Neural cell (in vitro differentiated cells): ENCODE measurements around the gene FTL. TPM values are rescaled to one million over a fixed set of nuclear protein-coding genes. Genes with fewer than 3 reads are reported as not detected.
A peak's percentile ranks its signal among the peaks of the same experiment; 100 is the strongest.

Experiments used
- H2AFZ ChIP-seq: fragments of 200-600, 300-800 bp; sonication (generic), shearing (Covaris generic); 2 replicates; pipeline ENCODE4 v1.6.0; 2014; ENCODE audit warnings: low read depth, mild to moderate bottlenecking, antibody characterized with exemption, low read length, moderate library complexity
- H3F3A ChIP-seq: fragments of 200-600 bp; shearing (Covaris generic); 2 replicates; pipeline ENCODE4 v1.6.1; 2016; ENCODE audit warnings: mild to moderate bottlenecking, moderate library complexity, mixed read lengths, antibody characterized with exemption, low read length; ENCODE audit not compliant: insufficient read depth, poor library complexity, severe bottlenecking
- H3K27ac ChIP-seq: fragments of 200-600, 300-800 bp; sonication (generic), shearing (Covaris generic); 2 replicates; pipeline ENCODE4 v1.5.1; 2014; ENCODE audit warnings: mild to moderate bottlenecking, low read length, moderate library complexity
- H3K27me3 ChIP-seq: fragments of 300-800, 200-600 bp; sonication (generic), shearing (Covaris generic); 2 replicates; pipeline ENCODE4 v1.6.0; 2014; ENCODE audit warnings: mild to moderate bottlenecking, low read depth, low read length, moderate library complexity; ENCODE audit not compliant: insufficient read depth
- H3K36me3 ChIP-seq: fragments of 300-800, 200-600 bp; sonication (generic), shearing (Covaris generic); 2 replicates; pipeline ENCODE4 v1.5.1; 2014; ENCODE audit warnings: mild to moderate bottlenecking, antibody characterized with exemption, low read length, moderate library complexity; ENCODE audit not compliant: insufficient read depth
- H3K4me2 ChIP-seq: fragments of 300-800, 200-600 bp; sonication (generic), shearing (Covaris generic); 2 replicates; pipeline ENCODE4 v1.6.0; 2014; ENCODE audit warnings: mild to moderate bottlenecking, low read length
- H3K4me3 ChIP-seq: fragments of 300-800, 200-600 bp; sonication (generic), shearing (Covaris generic); 2 replicates; pipeline ENCODE4 v1.5.1; 2014; ENCODE audit warnings: mild to moderate bottlenecking, low read length, moderate library complexity
- H3K79me2 ChIP-seq: fragments of 200-600 bp; shearing (Covaris generic); replicated peaks from 2 replicates; pipeline ENCODE4 v1.6.0; 2014; ENCODE audit warnings: mild to moderate bottlenecking, low read length, moderate library complexity; ENCODE audit not compliant: insufficient read depth
- H3K9ac ChIP-seq: fragments of 300-800, 200-600 bp; sonication (generic), shearing (Covaris generic); 2 replicates; pipeline ENCODE4 v1.6.1; 2016; ENCODE audit warnings: mild to moderate bottlenecking, low read length, mixed read lengths
- H3K9me2 ChIP-seq: fragments of 200-600 bp; shearing (Covaris generic); 2 replicates; pipeline ENCODE4 v1.6.1; 2016; ENCODE audit warnings: mild to moderate bottlenecking, low read length, mixed read lengths; ENCODE audit not compliant: insufficient read depth
- H3K9me3 ChIP-seq: fragments of 200-600, 300-800 bp; sonication (generic), shearing (Covaris generic); 2 replicates; pipeline ENCODE4 v1.6.1; 2016; ENCODE audit warnings: mild to moderate bottlenecking, mixed run types, low read length, moderate library complexity, mixed read lengths
- H4K20me1 ChIP-seq: fragments of 200-600 bp; shearing (Covaris generic); 2 replicates; pipeline ENCODE4 v1.6.1; 2016; ENCODE audit warnings: mild to moderate bottlenecking, mixed run types; ENCODE audit not compliant: insufficient read depth
- EP300 ChIP-seq: fragments of 450-650 bp; conservative IDR thresholded peaks from 2 replicates; pipeline ENCODE4 v1.6.1; 2014; ENCODE audit warnings: antibody characterized with exemption, mild to moderate bottlenecking, moderate library complexity; ENCODE audit not compliant: poor library complexity, severe bottlenecking
- EZH2 ChIP-seq: fragments of 200-600, 300-800 bp; shearing (Covaris generic), sonication (generic); IDR thresholded peaks from 2 replicates; pipeline ENCODE4 v1.6.1; 2014; ENCODE audit warnings: antibody characterized with exemption, low read length, borderline replicate concordance, mild to moderate bottlenecking; ENCODE audit not compliant: insufficient read depth, poor library complexity, severe bottlenecking
- MXI1 ChIP-seq: fragments of 450-650 bp; conservative IDR thresholded peaks from 2 replicates; pipeline ENCODE4 v1.6.1; 2014; ENCODE audit warnings: antibody characterized with exemption, mild to moderate bottlenecking; ENCODE audit not compliant: poor library complexity, severe bottlenecking
- POLR2AphosphoS5 ChIP-seq: IDR thresholded peaks from 2 replicates; pipeline ENCODE4 v1.6.1; 2012
- RAD21 ChIP-seq: fragments of 450-650 bp; conservative IDR thresholded peaks from 2 replicates; pipeline ENCODE4 v1.6.1; 2014; ENCODE audit warnings: antibody characterized with exemption, mild to moderate bottlenecking, moderate library complexity
- SMC3 ChIP-seq: fragments of 450-650 bp; conservative IDR thresholded peaks from 2 replicates; pipeline ENCODE4 v1.6.1; 2014; ENCODE audit warnings: antibody characterized with exemption, mild to moderate bottlenecking, moderate library complexity; ENCODE audit not compliant: poor library complexity
- TAF1 ChIP-seq: IDR thresholded peaks from 2 replicates; pipeline ENCODE4 v1.6.1; 2012; ENCODE audit warnings: low read depth
- polyA plus RNA-seq: library from polyadenylated mRNA; depleted of rRNA; stranded (reverse); fragments of >200 nt; gene quantifications from 2 replicates; pipeline ENCODE4 v1.2.3, GENCODE V29; 2014
- TF ChIP-seq, protein P1 (sequence below): fragments of 450-650 bp; IDR thresholded peaks from 2 replicates; pipeline ENCODE4 v1.5.1; 2014; ENCODE audit warnings: antibody characterized with exemption, mild to moderate bottlenecking, moderate library complexity; ENCODE audit not compliant: poor library complexity, severe bottlenecking
- TF ChIP-seq, protein P2 (sequence below): IDR thresholded peaks from 2 replicates; pipeline ENCODE4 v1.6.1; 2012; ENCODE audit warnings: borderline replicate concordance

Gene FTL
- polyA plus RNA-seq, 1 donor from 2014 or later = 886 TPM

DNA sequence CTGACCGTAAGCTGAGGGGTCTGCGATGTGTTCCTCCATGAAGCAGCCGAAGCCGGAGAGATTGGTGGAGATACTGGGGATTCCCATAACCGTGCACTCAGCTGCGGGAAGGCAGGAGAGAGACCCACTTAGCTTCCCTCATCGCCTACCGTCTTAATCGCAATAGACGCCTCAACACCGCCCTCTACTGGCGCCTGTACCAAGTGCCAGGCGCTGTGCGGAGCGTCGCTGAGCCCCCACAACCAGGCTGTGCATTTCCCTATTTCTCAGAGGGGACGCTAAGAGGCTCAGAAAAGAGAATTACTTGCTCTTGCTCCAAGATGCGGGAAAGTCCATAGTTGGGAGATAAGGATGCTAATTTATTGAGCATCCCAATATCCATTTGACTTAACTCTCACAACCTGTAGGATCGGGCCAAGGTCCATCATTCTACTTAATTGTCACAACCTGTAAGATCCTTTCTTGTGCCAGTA lies 5.8 kb downstream of the FTL start:
- Histone ChIP-seq H3K9me3 (no peaks in the 10 kb centered on the region), H3K4me3 (no peak overlapping the region), H3K9me2 (no peaks in the 10 kb centered on the region), H4K20me1 (no peaks in the 10 kb centered on the region), H3K79me2 (peaks cover 6% of the 10 kb centered on the region), H3K9ac (no peak overlapping the region), H3K27me3 (no peaks in the 10 kb centered on the region), H2AFZ (no peak overlapping the region), H3K36me3 (peaks cover 5% of the 10 kb centered on the region), H3F3A (no peaks in the 10 kb centered on the region), H3K4me2 (no peak overlapping the region), H3K27ac (no peak overlapping the region)
- TF ChIP-seq MXI1 = no peak
- peak; percentile 79 for TF ChIP-seq RAD21
- TF ChIP-seq SMC3 = peak; percentile 80
- no peak for TF ChIP-seq POLR2AphosphoS5
- TF ChIP-seq, protein P1, sequence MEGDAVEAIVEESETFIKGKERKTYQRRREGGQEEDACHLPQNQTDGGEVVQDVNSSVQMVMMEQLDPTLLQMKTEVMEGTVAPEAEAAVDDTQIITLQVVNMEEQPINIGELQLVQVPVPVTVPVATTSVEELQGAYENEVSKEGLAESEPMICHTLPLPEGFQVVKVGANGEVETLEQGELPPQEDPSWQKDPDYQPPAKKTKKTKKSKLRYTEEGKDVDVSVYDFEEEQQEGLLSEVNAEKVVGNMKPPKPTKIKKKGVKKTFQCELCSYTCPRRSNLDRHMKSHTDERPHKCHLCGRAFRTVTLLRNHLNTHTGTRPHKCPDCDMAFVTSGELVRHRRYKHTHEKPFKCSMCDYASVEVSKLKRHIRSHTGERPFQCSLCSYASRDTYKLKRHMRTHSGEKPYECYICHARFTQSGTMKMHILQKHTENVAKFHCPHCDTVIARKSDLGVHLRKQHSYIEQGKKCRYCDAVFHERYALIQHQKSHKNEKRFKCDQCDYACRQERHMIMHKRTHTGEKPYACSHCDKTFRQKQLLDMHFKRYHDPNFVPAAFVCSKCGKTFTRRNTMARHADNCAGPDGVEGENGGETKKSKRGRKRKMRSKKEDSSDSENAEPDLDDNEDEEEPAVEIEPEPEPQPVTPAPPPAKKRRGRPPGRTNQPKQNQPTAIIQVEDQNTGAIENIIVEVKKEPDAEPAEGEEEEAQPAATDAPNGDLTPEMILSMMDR = peak; percentile 83
- TF ChIP-seq, protein P2, sequence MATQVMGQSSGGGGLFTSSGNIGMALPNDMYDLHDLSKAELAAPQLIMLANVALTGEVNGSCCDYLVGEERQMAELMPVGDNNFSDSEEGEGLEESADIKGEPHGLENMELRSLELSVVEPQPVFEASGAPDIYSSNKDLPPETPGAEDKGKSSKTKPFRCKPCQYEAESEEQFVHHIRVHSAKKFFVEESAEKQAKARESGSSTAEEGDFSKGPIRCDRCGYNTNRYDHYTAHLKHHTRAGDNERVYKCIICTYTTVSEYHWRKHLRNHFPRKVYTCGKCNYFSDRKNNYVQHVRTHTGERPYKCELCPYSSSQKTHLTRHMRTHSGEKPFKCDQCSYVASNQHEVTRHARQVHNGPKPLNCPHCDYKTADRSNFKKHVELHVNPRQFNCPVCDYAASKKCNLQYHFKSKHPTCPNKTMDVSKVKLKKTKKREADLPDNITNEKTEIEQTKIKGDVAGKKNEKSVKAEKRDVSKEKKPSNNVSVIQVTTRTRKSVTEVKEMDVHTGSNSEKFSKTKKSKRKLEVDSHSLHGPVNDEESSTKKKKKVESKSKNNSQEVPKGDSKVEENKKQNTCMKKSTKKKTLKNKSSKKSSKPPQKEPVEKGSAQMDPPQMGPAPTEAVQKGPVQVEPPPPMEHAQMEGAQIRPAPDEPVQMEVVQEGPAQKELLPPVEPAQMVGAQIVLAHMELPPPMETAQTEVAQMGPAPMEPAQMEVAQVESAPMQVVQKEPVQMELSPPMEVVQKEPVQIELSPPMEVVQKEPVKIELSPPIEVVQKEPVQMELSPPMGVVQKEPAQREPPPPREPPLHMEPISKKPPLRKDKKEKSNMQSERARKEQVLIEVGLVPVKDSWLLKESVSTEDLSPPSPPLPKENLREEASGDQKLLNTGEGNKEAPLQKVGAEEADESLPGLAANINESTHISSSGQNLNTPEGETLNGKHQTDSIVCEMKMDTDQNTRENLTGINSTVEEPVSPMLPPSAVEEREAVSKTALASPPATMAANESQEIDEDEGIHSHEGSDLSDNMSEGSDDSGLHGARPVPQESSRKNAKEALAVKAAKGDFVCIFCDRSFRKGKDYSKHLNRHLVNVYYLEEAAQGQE = no peak

DNA sequence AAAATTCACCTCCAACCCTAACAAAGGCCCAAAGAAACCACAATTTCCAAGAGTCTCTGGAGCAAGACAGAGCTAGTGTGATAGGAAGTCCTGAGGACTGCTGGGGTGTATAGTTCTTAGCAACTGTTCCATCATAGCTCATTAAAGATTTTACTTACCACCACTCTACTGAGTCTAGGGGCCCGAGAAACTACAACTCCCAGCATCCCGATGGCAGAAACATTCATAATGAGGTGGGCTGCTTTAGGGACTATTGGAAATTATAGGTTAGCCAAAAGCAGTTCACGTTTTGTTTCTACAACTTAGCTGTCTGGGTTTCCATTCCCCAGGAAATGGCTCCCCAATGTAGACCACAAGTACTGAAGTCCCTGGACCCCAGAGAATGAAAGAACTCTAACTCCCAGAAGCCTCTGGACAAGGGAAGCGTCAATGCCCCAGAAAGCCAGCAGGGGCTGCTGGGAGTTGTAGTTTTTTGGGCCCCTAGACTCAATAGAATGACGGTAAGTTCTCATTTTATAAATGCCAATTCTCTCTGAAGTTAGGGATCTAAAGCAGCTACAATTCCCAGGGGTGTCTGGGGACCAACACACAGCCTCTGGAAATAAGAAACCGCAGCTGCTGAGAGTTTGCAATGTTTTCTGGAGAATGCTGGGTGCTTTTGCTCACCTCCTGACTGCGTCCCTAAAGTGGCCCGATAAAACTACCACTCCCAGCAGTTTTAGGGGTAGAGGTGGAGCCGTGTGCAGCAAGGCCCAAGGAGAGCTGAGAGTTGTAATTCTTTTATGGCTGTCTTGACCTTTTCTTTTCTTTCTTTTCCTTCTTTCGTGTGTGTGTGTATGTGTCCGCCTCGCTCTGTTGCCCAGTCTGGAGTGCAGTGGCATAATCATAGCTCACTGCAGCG lies 11.1 kb downstream of the FTL start:
- Histone ChIP-seq H3K27ac (no peak overlapping the region), H4K20me1 (no peaks in the 10 kb centered on the region), H3K9me3 (no peaks in the 10 kb centered on the region), H3F3A (no peaks in the 10 kb centered on the region), H3K4me3 (no peak overlapping the region), H3K36me3 (peaks cover 3% of the 10 kb centered on the region), H3K9ac (no peak overlapping the region), H2AFZ (no peak overlapping the region), H3K9me2 (no peaks in the 10 kb centered on the region), H3K27me3 (no peaks in the 10 kb centered on the region), H3K4me2 (no peak overlapping the region), H3K79me2 (no peaks in the 10 kb centered on the region)
- TF ChIP-seq, protein P1 = no peak
- TF ChIP-seq TAF1 (no peak), MXI1 (no peak), EP300 (no peak), SMC3 (no peak), POLR2AphosphoS5 (no peak), EZH2 (no peak), RAD21 (no peak)
- TF ChIP-seq, protein P2 = no peak
